ENCODE results near the gene WDFY4. TPM values are rescaled to one million over a fixed set of nuclear protein-coding genes. Genes with fewer than 3 reads are reported as not detected.

Gene WDFY4
- total and polyA plus RNA-seq, 9 of the 15 experiments (the other 6 are each of a cell fraction or from before 2014, with no cell fraction given): 0.01 to 0.02 (median 0.01) TPM; not detected in 6

DNA sequence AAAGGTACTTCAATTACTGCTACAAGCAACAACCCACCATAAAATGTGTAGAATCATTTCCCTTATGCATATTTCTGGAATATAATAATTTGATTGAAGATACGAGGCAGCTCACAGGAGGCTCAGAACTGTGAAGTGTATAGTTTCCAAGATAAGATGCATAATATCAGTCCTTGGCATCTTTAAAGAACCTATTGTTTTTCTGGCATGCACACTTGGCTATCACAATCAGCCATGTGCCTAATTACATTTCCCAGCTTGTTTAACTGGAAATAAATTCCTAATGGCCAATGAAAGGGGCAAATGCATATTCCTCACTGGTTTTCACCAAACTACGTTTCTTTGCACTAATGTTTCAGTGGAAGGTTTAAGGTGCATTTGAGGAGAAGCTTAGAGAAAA, 338.4 kb downstream of the WDFY4 start (continued):
- TF ChIP-seq, protein P1, sequence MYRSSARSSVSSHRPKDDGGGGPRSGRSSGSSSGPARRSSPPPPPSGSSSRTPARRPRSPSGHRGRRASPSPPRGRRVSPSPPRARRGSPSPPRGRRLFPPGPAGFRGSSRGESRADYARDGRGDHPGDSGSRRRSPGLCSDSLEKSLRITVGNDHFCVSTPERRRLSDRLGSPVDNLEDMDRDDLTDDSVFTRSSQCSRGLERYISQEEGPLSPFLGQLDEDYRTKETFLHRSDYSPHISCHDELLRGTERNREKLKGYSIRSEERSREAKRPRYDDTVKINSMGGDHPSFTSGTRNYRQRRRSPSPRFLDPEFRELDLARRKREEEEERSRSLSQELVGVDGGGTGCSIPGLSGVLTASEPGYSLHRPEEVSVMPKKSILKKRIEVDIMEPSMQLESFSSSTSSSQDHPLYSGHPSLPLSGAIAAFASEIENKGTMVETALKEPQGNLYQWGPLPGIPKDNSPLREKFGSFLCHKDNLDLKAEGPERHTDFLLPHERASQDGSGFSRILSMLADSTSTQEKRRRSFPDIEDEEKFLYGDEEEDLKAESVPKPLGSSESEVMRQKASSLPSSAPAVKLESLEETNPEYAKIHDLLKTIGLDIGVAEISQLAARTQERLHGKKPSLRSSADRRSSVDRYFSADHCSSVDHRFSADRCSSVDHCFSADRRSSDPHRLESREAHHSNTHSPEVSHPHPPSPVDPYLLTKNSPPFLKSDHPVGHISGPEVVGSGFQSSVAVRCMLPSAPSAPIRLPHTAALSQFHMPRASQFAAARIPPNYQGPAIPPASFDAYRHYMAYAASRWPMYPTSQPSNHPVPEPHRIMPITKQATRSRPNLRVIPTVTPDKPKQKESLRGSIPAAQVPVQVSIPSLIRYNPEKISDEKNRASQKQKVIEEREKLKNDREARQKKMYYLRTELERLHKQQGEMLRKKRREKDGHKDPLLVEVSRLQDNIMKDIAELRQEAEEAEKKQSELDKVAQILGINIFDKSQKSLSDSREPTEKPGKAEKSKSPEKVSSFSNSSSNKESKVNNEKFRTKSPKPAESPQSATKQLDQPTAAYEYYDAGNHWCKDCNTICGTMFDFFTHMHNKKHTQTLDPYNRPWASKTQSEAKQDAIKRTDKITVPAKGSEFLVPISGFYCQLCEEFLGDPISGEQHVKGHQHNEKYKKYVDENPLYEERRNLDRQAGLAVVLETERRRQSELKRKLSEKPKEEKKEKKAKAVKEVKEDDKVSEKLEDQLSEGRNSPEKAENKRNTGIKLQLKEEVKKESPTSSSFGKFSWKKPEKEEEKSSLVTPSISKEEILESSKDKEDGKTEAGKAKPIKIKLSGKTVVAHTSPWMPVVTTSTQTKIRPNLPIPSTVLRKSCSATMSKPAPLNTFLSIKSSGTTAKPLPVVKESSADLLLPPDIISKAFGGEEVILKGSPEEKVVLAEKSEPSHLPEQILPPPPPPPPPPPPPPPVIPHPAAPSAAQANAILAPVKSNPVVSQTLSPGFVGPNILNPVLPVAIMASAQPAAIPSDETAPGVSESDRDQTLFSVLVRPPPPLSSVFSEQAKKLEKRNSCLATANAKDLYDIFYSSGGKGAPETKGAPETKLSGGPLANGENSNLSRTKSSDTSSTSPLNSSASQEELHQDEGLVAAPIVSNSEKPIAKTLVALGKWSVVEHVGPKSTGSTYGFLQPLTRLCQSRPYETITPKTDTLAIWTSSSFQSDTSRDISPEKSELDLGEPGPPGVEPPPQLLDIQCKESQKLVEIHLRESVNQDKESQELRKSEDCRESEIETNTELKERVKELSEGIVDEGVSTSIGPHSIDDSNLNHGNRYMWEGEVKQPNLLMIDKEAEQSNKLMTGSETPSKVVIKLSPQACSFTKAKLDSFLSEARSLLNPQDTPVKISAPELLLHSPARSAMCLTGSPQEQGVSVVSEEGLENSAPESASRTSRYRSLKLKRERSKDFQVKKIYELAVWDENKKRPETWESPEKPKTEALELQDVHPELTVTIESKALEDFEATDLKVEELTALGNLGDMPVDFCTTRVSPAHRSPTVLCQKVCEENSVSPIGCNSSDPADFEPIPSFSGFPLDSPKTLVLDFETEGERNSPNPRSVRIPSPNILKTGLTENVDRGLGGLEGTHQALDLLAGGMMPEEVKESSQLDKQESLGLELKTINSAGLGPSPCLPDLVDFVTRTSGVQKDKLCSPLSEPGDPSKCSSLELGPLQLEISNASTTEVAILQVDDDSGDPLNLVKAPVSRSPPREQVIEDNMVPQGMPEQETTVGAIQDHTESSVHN (IDR thresholded peaks at IDR 0.05; ENCODE audit: borderline replicate concordance in 1 of 2, low read depth in 1 of 2): no peak
- TF ChIP-seq ZNF444 (CRISPR knock-in tag; IDR thresholded peaks at IDR 0.05) (no peak), FUS (optimal IDR thresholded peaks at IDR 0.05; ENCODE audit: low read depth, low read length) (no peak), RCOR1 (IDR thresholded peaks at IDR 0.05; ENCODE audit: borderline replicate concordance in 1 of 2, low read depth in 2 of 2, low read length in 2 of 2) (no peak), FOS (IDR thresholded peaks at IDR 0.05; ENCODE audit: extremely low read depth, insufficient read length) (no peak)
- TF ChIP-seq, protein P2, sequence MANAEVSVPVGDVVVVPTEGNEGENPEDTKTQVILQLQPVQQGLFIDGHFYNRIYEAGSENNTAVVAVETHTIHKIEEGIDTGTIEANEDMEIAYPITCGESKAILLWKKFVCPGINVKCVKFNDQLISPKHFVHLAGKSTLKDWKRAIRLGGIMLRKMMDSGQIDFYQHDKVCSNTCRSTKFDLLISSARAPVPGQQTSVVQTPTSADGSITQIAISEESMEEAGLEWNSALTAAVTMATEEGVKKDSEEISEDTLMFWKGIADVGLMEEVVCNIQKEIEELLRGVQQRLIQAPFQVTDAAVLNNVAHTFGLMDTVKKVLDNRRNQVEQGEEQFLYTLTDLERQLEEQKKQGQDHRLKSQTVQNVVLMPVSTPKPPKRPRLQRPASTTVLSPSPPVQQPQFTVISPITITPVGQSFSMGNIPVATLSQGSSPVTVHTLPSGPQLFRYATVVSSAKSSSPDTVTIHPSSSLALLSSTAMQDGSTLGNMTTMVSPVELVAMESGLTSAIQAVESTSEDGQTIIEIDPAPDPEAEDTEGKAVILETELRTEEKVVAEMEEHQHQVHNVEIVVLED (CRISPR knock-in tag; IDR thresholded peaks at IDR 0.05): no peak
